ENCODE measurements around the gene WBP1L.

The WBP1L gene

GRCh38 chr10:102761981-102762380 is 18.2 kb downstream of the WBP1L start:
- no peak for DNase-seq

- no peak for DNase-seq
Measured at GRCh38 chr10:102762401-102763015, 18.8 kb downstream of the WBP1L start.

- no peak for DNase-seq
Measured at GRCh38 chr10:102763037-102763607, 19.4 kb downstream of the WBP1L start.

GRCh38 chr10:102764470-102765161 is 20.9 kb downstream of the WBP1L start:
- DNase-seq, result no peak

- DNase-seq, result no peak
Measured at GRCh38 chr10:102765336-102765735, 21.6 kb downstream of the WBP1L start.

GRCh38 chr10:102767428-102768160 is 23.8 kb downstream of the WBP1L start:
- DNase-seq, result no peak

- DNase-seq, result no peak
Measured at GRCh38 chr10:102769375-102770107, 25.8 kb downstream of the WBP1L start.

GRCh38 chr10:102770108-102770482 is 26.3 kb downstream of the WBP1L start:
- no peak for DNase-seq

GRCh38 chr10:102770792-102771191 is 27.0 kb downstream of the WBP1L start:
- DNase-seq, result no peak

GRCh38 chr10:102773320-102773719 is 29.6 kb downstream of the WBP1L start:
- DNase-seq, result no peak

- DNase-seq, result no peak
Measured at GRCh38 chr10:102773986-102774385, 30.2 kb downstream of the WBP1L start.

GRCh38 chr10:102775201-102775934 is 31.6 kb downstream of the WBP1L start:
- no peak for DNase-seq

GRCh38 chr10:102775935-102776669 is 32.4 kb downstream of the WBP1L start:
- no peak for DNase-seq

GRCh38 chr10:102776779-102777456 is 33.2 kb downstream of the WBP1L start:
- DNase-seq, result no peak

- no peak for DNase-seq
Measured at GRCh38 chr10:102777711-102778453, 34.1 kb downstream of the WBP1L start.

GRCh38 chr10:102778781-102779180 is 35.0 kb downstream of the WBP1L start:
- no peak for DNase-seq

GRCh38 chr10:102779680-102780526 is 36.2 kb downstream of the WBP1L start:
- DNase-seq, result no peak

- DNase-seq, result no peak
Measured at GRCh38 chr10:102780527-102780808, 36.7 kb downstream of the WBP1L start.

GRCh38 chr10:102781090-102781920 is 37.6 kb downstream of the WBP1L start:
- DNase-seq, result no peak

All from NCI-H2171 (cell line).